Fibroblast of mammary gland (primary cell): ENCODE data around the gene THBS3.

Experiments
- DNase-seq: peaks from one replicate; pipeline ENCODE4 v3.0.0-alpha.2; 2010; ENCODE audit warnings: low read depth
- H3K4me3 ChIP-seq: 2 replicates; pipeline ENCODE4 v1.5.1; 2011; ENCODE audit warnings: low read depth, mild to moderate bottlenecking, low read length, moderate library complexity; ENCODE audit not compliant: control insufficient read depth
- CTCF ChIP-seq: conservative IDR thresholded peaks from 2 replicates; pipeline ENCODE4 v1.5.1; 2011; ENCODE audit warnings: low read depth, low read length, inconsistent platforms; ENCODE audit not compliant: control insufficient read depth, insufficient read depth

Gene THBS3

GRCh38 chr1:155208541-155209311 is 1.0 kb upstream of the THBS3 start, which contains the start of gene MTX1:
Gene MTX1 (plus strand): TSS chr1:155208695. CDS start chr1:155208805, 110 bp downstream.
- H3K4me3 ChIP-seq: peak within 1 kb of the TSS; percentile 99
- no peak for TF ChIP-seq CTCF
- peak; percentile 69 for DNase-seq

- peak; percentile 94 for TF ChIP-seq CTCF
- H3K4me3 ChIP-seq: peak overlapping the region; percentile 40
- peak; percentile 76 for DNase-seq
These were observed 549 bp downstream of the THBS3 start for GRCh38 chr1:155206891-155207805.

- no peak for TF ChIP-seq CTCF
These were observed 1.6 kb downstream of the THBS3 start for GRCh38 chr1:155205969-155206593.

GRCh38 chr1:155205035-155205434 is 2.7 kb downstream of the THBS3 start:
- TF ChIP-seq CTCF: no peak
- no peak for DNase-seq

More at GRCh38 chr1:155205969-155206593, 1.6 kb downstream of the THBS3 start:
- no peak for DNase-seq
- no peak overlapping the region for H3K4me3 ChIP-seq

GRCh38 chr1:155202731-155203515 is 4.8 kb downstream of the THBS3 start:
- DNase-seq: no peak
- no peak overlapping the region for H3K4me3 ChIP-seq
- no peak for TF ChIP-seq CTCF

More at GRCh38 chr1:155205035-155205434, 2.7 kb downstream of the THBS3 start:
- H3K4me3 ChIP-seq: no peak overlapping the region

- no peak for DNase-seq
These were observed 5.5 kb downstream of the THBS3 start for GRCh38 chr1:155202198-155202597.

More at GRCh38 chr1:155202198-155202597, 5.5 kb downstream of the THBS3 start:
- H3K4me3 ChIP-seq: no peak overlapping the region
- no peak for TF ChIP-seq CTCF
